OCI-LY3 (cell line): ENCODE data around the gene SLC19A1.

Source experiments
- CTCF ChIP-seq: fragments of 200-600, 300-600 bp; sonication (generic); IDR thresholded peaks from 2 replicates; pipeline ENCODE4 v1.5.1; 2014; ENCODE audit warnings: antibody characterized with exemption, low read length, low read depth
- EZH2phosphoT487 ChIP-seq: fragments of 200-600 bp; shearing (Covaris generic); IDR thresholded peaks from 2 replicates; pipeline ENCODE4 v1.6.1; 2018; ENCODE audit warnings: antibody characterized with exemption, mixed run types, low read depth

- TF ChIP-seq CTCF (no peak), EZH2phosphoT487 (no peak)
Observed at GRCh38 chr21:45590726-45591618, 48.7 kb upstream of the SLC19A1 start.
